DND-41 (cell line): Measurements from ENCODE around the gene CLK4.

Experiments used
- EZH2 ChIP-seq: IDR thresholded peaks from 3 replicates; pipeline ENCODE4 v1.6.1; 2012; ENCODE audit warnings: borderline replicate concordance, low read depth, mild to moderate bottlenecking, moderate library complexity, low read length, inconsistent platforms; ENCODE audit not compliant: severe bottlenecking
- TF ChIP-seq, protein P1 (sequence below): IDR thresholded peaks from 2 replicates; pipeline ENCODE4 v1.5.1; 2012; ENCODE audit warnings: borderline replicate concordance, low read length, moderate library complexity, mild to moderate bottlenecking; ENCODE audit not compliant: poor library complexity, severe bottlenecking; ENCODE audit errors: extremely low read depth

GRCh38 chr5:178577376-178577839, 49.4 kb downstream of the CLK4 start:
- TF ChIP-seq, protein P1, sequence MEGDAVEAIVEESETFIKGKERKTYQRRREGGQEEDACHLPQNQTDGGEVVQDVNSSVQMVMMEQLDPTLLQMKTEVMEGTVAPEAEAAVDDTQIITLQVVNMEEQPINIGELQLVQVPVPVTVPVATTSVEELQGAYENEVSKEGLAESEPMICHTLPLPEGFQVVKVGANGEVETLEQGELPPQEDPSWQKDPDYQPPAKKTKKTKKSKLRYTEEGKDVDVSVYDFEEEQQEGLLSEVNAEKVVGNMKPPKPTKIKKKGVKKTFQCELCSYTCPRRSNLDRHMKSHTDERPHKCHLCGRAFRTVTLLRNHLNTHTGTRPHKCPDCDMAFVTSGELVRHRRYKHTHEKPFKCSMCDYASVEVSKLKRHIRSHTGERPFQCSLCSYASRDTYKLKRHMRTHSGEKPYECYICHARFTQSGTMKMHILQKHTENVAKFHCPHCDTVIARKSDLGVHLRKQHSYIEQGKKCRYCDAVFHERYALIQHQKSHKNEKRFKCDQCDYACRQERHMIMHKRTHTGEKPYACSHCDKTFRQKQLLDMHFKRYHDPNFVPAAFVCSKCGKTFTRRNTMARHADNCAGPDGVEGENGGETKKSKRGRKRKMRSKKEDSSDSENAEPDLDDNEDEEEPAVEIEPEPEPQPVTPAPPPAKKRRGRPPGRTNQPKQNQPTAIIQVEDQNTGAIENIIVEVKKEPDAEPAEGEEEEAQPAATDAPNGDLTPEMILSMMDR: no peak
- no peak for TF ChIP-seq EZH2
